Activated CD8-positive, alpha-beta memory T cell treated with anti-CD3 and anti-CD28 coated beads, Interleukin-2, amount 50 U/mL, for 48 hours (primary cell): ENCODE measurements around the gene CAPN10.

ENCODE experiments used
- DNase-seq: peaks from one replicate; pipeline ENCODE4 v3.0.0-alpha.2; 2020

The CAPN10 gene

GRCh38 chr2:240642061-240642805 is 55.7 kb downstream of the CAPN10 start:
- DNase-seq, result peak; percentile 37

GRCh38 chr2:240642806-240643092 is 56.2 kb downstream of the CAPN10 start:
- peak; percentile 36 for DNase-seq

GRCh38 chr2:240643093-240643810 is 56.7 kb downstream of the CAPN10 start:
- no peak for DNase-seq

GRCh38 chr2:240643811-240644150 is 57.2 kb downstream of the CAPN10 start:
- DNase-seq, result no peak

- DNase-seq, result peak; percentile 44
These were observed 57.7 kb downstream of the CAPN10 start for GRCh38 chr2:240644171-240644651.

GRCh38 chr2:240644859-240645301 is 58.3 kb downstream of the CAPN10 start:
- DNase-seq, result peak; percentile 44

- no peak for DNase-seq
These were observed 58.8 kb downstream of the CAPN10 start for GRCh38 chr2:240645346-240645745.

- DNase-seq, result peak; percentile 43
These were observed 59.3 kb downstream of the CAPN10 start for GRCh38 chr2:240645801-240646175.

GRCh38 chr2:240646176-240646899 is 59.8 kb downstream of the CAPN10 start:
- DNase-seq, result peak; percentile 52

- DNase-seq, result no peak
These were observed 60.5 kb downstream of the CAPN10 start for GRCh38 chr2:240646900-240647502.

GRCh38 chr2:240647503-240648154 is 61.1 kb downstream of the CAPN10 start:
- no peak for DNase-seq

GRCh38 chr2:240648155-240648649 is 61.7 kb downstream of the CAPN10 start:
- DNase-seq, result no peak
